H54 (cell line): Measurements from ENCODE around the gene CTXN1.
"Not testable (repeated sequence)": the region's sequence is repeated elsewhere in the genome, so short reads cannot be mapped to it uniquely, and the experiment has no call there.

Source experiments
- DNase-seq: peaks from one replicate; pipeline ENCODE4 v3.0.0; 2011; ENCODE audit warnings: low spot score, mixed read lengths; ENCODE audit not compliant: insufficient read length
- FAIRE-seq: peaks from 3 replicates; lab custom pipeline; 2011; peaks lifted over from hg19 to GRCh38; lab: Jason Lieb, UNC
- POLR2A ChIP-seq: IDR thresholded peaks from 2 replicates; pipeline ENCODE4 v1.6.1; 2011; ENCODE audit warnings: low read depth, mild to moderate bottlenecking, low read length

Gene CTXN1

GRCh38 chr19:7902796-7903243 is 23.1 kb downstream of the CTXN1 start:
- no peak for TF ChIP-seq POLR2A
- no peak for FAIRE-seq
- DNase-seq: no peak

DNA sequence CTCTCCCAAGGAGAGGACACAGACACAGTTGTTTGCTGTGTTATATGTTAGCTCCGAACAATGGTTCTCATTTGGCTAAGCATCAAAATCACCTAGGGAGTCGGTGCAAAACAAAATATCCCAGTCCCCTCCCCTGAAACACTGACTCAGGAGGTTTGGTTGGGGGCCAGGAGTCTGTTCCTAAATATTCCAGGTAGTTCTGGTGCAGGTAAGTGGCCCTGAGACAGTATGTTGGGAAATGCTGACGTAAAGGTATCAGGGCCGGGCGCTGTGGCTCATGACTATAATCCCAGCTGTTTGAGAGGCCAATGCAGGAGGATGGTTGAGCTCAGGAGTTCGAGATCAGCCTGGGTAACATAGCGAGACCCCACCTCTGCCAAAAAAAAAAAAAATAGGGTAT is 24.6 kb downstream of the CTXN1 start:
- DNase-seq (no peak), FAIRE-seq (no peak)
- TF ChIP-seq POLR2A: no peak

DNA sequence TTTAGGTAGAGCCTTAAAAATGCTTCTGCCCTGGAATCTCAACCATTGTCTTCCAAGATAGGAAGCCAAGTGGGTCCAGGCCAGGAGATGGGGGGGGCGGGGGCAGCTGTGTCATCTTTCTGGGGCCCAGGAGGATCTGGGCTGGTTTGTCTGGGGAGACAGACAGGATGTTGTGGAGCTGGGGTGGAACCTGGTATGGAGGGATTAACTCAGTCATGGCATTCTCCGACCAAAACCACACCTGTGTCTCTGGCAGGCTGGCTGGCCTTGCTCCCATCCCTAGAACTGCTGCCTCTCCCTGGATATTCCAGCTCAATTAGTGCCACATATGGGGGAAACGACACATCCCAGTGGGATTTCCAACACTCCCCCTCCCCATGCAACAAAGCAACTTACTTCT is 25.0 kb downstream of the CTXN1 start:
- DNase-seq (no peak), FAIRE-seq (no peak)
- TF ChIP-seq POLR2A: no peak

- FAIRE-seq (no peak), DNase-seq (no peak)
- no peak for TF ChIP-seq POLR2A
These were observed 25.5 kb downstream of the CTXN1 start for GRCh38 chr19:7900401-7900870.

DNA sequence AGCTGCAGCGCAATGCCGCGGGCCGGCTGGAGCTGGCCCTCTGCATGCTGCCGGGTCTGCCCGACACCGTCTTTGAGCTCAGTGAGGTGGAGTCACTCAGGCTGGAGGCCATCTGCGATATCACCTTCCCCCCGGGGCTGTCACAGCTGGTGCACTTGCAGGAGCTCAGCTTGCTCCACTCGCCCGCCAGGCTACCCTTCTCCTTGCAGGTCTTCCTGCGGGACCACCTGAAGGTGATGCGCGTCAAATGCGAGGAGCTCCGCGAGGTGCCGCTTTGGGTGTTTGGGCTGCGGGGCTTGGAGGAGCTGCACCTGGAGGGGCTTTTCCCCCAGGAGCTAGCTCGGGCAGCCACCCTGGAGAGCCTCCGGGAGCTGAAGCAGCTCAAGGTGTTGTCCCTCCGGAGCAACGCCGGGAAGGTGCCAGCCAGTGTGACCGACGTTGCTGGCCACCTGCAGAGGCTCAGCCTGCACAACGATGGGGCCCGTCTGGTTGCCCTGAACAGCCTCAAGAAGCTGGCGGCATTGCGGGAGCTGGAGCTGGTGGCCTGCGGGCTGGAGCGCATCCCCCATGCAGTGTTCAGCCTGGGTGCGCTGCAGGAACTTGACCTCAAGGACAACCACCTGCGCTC is 26.1 kb downstream of the CTXN1 start:
- FAIRE-seq: no peak
- DNase-seq: no peak

GRCh38 chr19:7898967-7899366 is 27.0 kb downstream of the CTXN1 start:
- DNase-seq: no peak
- no peak for TF ChIP-seq POLR2A
- FAIRE-seq: no peak

More for the DNA sequence above, 26.1 kb downstream of the CTXN1 start:
- no peak for TF ChIP-seq POLR2A

GRCh38 chr19:7897292-7897691 is 28.6 kb downstream of the CTXN1 start:
- DNase-seq: no peak
- TF ChIP-seq POLR2A: no peak
- no peak for FAIRE-seq

DNA sequence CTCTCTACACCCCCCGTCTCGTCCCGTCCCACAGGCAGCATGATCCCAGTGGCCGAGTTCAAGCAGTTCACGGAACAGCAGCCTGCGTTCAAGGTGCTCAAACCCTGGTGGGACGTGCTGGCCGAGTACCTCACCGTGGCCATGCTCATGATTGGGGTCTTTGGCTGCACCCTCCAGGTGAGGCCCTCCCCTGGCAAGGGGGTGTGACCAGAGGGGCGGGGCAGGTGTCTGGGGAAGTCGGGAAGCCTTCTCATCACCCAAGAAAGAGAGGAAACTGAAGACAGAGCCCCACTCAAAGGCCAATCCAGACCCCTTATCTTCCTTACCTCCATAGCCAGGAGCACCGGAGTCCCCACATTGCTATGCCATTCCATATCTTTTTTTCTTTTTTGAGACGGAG is 30.4 kb downstream of the CTXN1 start:
- no peak for TF ChIP-seq POLR2A
- DNase-seq: no peak
- no peak for FAIRE-seq

GRCh38 chr19:7894612-7895309 is 31.2 kb downstream of the CTXN1 start:
- no peak for TF ChIP-seq POLR2A
- FAIRE-seq (no peak), DNase-seq (no peak)

DNA sequence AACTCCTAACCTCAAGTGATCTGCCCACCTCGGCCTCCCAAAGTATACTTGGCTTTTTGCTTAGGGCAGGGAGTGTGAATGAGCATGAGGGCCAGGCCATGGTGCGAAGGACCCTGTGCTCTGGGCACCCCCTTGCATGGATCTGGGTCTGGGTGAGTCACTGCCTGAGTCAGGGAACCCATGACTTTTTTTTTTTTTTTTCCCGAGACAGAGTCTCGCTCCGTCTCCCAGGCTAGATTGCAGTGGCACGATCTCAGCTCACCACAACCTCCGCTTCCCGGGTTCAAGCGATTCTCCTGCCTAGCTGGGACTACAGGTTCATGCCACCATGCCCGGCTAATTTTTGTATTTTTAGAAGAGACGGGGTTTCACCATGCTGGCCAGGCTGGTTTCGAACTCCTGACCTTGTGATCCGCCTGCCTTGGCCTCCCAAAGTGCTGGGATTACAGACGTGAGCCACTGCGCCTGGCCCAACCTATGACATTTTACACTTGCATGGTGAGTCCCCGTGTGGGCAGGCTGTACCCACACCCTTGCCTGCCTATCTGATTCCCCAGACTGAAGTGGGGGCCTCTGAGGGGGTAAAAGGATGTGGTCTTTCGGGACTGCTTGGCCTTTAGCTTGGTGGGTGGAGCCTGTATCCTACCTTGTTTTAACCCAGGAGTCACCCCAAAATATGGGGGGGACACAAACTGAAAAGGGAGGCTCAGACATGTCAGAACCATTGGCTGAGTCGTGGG is 32.4 kb downstream of the CTXN1 start:
- not testable (repeated sequence) for DNase-seq, FAIRE-seq

GRCh38 chr19:7888826-7889217 is 37.1 kb downstream of the CTXN1 start:
- FAIRE-seq (no peak), DNase-seq (no peak)
- TF ChIP-seq POLR2A: no peak

- peak; percentile 87 for TF ChIP-seq POLR2A
- no peak for FAIRE-seq
- DNase-seq: peak; percentile 74
These were observed 37.6 kb downstream of the CTXN1 start, which contains the start of gene LRRC8E for GRCh38 chr19:7888145-7888825. LRRC8E (plus strand) TSS chr19:7888510; CDS start chr19:7895604, 7,094 bp downstream.

GRCh38 chr19:7887408-7888144 is 38.4 kb downstream of the CTXN1 start:
- FAIRE-seq (no peak), DNase-seq (no peak)
- TF ChIP-seq POLR2A: no peak

DNA sequence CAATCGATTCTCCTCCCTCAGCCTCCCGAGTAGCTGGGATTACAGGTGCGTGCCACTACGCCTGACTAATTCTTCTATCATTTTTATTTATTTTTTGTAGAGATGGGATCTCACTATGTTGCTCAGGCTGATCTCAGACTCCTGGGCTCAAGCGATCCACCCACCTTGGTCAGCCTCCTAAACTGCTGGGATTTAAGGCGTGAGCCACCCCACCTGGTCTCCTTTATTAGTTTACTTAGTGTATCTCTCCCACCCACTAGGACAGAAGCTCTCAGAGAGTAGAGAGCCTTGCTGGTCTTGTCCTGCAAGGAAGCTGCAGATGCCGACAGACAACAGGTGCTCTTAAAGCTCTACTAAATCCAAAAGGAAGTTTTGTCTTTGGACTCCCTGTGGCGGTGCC is 40.1 kb downstream of the CTXN1 start:
- DNase-seq (no peak), FAIRE-seq (no peak)
- TF ChIP-seq POLR2A: no peak
